ENCODE data around the gene VPS37B.
A peak's percentile ranks its signal among the peaks of the same experiment; 100 is the strongest.
"Not testable (repeated sequence)": the region's sequence is repeated elsewhere in the genome, so short reads cannot be mapped to it uniquely, and the experiment has no call there.

The VPS37B gene

DNA sequence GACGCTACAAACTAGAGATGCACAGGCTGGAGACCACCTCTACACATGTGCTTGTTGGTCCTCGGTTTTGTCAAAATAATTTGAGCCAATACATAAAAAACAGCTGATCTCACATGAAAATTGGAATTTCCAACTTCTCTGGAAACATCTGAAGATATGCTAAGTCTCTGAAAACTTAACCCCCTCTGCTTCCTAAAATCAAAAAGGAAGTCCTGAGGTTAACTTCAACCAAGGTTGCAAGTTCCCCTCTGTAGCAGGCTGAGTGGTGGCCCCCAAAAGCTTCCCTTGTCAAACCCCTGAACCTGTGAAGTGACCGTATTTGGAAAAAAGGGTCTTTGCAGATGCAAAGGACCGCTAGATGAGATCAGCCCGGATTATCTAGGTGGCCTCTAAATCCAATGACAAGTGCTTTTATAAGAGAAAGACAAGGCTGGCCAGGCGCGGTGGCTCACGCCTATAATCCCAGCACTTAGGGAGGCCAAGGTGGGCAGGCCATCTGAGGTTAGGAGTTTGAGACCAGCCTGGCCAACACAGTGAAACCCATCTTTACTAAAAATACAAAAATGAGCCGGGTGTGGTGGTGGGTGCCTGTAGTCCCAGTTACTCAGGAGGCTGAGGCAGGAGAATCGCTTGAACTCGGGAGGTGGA, 32.0 kb upstream of the VPS37B start:
- no peak overlapping the region for H3K4me3 ChIP-seq (ENCODE audit: low read length)
- no peak for TF ChIP-seq ZNF274 (IDR thresholded peaks at IDR 0.05; ENCODE audit: low read depth, low read length)

DNA sequence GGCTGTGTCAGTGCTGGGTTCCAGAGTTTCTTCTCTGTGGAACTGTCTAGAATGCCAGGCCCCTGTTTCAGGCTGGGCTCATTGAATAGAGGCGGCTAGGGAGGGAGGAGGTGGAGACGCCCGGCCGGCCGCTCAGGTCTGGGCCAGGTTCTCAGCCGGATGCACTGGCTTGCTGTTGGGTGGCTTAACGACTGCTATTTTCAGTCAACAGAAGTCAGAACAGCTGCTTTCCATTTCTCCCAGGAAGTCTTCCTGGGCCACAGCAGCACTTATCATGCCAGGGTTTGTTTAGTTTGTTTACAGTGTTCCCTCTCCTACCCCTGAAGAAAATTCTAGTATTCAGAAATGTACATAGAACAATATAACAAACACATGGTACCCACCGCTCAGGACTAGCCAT, 26.0 kb upstream of the VPS37B start:
- TF ChIP-seq ZNF274 (IDR thresholded peaks at IDR 0.05; ENCODE audit: low read depth, low read length) = no peak
- H3K4me3 ChIP-seq (ENCODE audit: low read length) = no peak overlapping the region

DNA sequence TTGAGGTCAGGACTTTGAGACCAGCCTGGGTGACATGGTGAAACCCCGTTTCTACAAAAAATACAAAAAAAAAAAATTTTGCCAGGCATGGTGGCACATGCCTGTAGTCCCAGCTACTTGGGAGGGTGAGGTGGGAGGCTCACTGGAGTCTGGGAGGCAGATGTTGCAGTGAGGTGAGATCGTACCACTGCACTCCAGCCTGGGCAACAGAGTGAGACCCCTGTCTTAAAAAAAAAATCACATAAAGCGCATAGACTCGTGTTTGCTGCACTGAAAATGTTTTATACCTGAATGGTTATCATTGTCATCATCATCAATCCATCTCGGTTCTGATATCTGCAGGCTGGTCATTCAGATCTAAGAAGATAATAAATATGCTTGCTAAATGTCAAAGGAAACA, 24.8 kb upstream of the VPS37B start:
- no peak for TF ChIP-seq ZNF274 (IDR thresholded peaks at IDR 0.05; ENCODE audit: low read depth, low read length)
- H3K4me3 ChIP-seq (ENCODE audit: low read length) = no peak overlapping the region

DNA sequence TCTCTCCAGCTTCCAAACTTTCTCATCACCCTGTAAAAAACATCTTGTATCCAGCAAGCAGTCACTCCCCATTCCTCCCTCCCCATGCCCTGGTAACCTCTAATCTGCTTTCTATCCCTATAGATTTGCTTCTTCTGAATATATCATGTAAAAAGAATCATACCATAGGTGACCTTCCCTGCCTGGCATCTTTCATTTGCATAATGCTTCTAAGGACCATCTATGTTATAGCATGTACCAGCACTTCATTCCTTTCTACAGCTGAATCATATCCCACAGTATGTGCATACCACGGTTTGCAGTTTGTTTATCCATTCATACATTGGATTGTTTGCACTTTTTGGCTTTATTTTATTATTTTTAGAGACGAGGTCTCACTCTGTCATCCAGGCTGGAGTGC, 22.9 kb upstream of the VPS37B start:
- no peak overlapping the region for H3K4me3 ChIP-seq (ENCODE audit: low read length)
- TF ChIP-seq ZNF274 (IDR thresholded peaks at IDR 0.05; ENCODE audit: low read depth, low read length) = no peak

DNA sequence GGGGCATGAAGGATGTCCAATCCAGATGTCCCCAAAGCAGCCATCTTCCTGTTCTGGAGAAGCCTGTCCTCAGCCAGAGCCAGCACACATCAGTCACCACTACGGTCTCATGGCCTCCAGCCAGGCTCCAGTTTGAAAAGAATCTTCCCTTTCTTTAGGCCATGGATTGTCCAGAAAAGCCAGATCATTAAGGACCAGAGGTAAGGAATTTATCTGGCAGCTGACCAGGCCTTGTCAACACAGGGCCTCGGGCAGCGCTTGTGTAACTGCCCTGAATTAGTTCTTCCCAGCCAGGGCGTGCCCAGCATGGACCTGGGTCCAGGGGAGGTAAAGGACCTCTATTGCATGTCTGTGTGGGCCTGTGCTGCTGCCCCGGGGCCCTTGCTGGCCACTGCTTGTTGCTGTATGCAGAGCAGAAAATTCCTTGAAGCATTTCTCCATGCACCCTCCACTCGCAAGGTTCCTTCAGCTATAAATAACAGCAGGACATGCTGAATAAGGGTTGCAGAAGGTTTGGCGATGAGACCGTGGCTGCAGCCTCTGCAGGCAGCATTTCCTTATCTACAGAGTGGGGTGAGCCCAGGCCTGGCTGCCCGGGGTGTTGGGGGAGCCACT, 21.7 kb upstream of the VPS37B start:
- no peak overlapping the region for H3K4me3 ChIP-seq (ENCODE audit: low read length)
- no peak for TF ChIP-seq ZNF274 (IDR thresholded peaks at IDR 0.05; ENCODE audit: low read depth, low read length)

DNA sequence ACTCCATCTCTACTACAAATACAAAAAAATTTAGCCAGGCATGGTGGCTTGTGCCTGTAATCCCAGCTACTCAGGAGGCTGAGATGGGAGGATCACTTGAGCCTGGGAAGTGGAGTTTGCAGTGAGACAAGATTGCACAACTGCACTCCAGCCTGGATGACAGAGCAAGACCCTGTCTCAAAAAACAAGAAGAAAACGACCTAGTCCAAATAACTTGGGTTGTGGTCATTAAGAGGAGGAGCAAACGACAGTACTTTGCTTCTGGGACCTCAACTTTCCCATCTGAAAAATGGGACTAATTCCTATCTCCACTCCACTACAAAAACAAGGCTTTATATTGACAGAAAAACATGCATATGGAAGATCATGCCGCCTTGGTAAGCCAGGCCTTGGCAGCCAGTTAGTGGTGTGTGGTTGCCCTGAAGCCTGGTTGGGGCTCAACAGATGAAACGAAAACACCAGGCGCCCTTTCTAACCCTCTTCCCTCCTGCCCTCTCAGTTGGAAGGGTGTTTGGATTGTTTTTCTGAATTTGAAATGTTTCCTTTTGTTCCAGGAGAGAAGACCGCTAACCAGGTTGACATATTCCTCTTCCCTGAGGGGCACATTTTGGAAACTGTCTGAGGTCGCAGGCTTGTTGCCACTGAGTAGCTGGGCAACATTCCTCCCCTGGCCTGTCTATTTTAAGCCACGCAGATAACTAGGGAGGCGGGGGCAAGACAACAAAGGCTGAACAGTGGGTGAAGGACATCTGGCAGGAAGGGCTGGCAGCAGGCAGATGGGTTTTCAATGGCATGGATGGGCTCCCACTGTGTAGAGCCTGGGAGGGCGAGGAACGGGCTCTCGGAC, 13.7 kb upstream of the VPS37B start:
- no peak for TF ChIP-seq ZNF274 (IDR thresholded peaks at IDR 0.05; ENCODE audit: low read depth, low read length)
- H3K4me3 ChIP-seq (ENCODE audit: low read length) = no peak overlapping the region

DNA sequence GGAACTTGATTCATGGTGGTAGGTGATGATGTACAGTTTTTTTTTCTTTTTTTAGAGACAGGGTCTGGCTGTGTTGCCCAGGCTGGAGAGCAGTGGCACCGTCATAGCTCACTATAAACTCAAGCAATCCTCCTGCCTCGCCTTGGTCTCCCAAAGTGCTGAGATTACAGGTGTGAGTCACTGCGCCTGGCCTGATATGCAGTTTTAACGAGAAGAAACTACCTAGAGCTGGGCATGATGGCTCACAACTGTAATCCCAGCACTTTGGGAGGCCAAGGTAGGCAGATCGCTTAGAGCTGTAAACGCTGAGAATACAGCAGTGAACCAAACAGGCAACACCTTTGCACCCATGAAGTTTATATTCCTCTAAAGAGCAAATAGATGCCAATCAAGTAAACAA, 13.0 kb upstream of the VPS37B start:
- no peak for TF ChIP-seq ZNF274 (IDR thresholded peaks at IDR 0.05; ENCODE audit: low read depth, low read length)
- H3K4me3 ChIP-seq (ENCODE audit: low read length) = no peak overlapping the region

DNA sequence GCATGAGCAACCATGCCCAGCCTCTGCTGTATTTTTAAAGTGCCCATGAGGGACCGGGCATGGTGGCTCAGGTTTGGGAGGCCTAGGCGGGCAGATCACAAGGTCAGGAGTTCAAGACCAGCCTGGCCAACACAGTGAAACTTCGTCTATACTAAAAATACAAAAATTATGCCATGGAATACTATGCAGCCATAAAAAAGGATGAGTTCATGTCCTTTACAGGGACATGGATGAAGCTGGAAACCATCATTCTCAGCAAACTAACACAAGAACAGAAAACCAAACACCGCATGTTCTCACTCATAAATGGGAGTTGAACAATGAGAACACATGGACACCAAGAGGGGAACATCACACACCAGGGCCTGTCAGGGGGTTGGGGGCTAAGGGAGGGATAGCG, 9.3 kb upstream of the VPS37B start:
- H3K4me3 ChIP-seq (ENCODE audit: low read length) = not testable (repeated sequence)

DNA sequence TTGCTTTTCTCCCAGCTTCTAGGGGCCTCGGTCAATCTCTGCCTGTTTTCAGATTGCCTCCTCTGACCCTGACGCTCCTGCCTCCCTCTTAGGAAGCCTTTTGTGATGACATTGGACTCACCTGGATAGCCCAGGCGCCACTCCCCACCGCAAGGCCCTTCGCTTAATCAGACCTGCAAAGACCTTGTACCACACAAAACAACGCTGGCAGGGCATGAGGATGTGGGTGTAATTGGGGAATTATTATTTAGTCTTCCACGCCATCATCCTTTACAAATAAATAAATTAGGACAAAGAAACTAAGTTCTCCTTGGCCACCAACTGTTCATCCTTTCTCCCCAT, 7.7 kb upstream of the VPS37B start:
- no peak for TF ChIP-seq ZNF274 (IDR thresholded peaks at IDR 0.05; ENCODE audit: low read depth, low read length)
- H3K4me3 ChIP-seq (ENCODE audit: low read length) = no peak overlapping the region

DNA sequence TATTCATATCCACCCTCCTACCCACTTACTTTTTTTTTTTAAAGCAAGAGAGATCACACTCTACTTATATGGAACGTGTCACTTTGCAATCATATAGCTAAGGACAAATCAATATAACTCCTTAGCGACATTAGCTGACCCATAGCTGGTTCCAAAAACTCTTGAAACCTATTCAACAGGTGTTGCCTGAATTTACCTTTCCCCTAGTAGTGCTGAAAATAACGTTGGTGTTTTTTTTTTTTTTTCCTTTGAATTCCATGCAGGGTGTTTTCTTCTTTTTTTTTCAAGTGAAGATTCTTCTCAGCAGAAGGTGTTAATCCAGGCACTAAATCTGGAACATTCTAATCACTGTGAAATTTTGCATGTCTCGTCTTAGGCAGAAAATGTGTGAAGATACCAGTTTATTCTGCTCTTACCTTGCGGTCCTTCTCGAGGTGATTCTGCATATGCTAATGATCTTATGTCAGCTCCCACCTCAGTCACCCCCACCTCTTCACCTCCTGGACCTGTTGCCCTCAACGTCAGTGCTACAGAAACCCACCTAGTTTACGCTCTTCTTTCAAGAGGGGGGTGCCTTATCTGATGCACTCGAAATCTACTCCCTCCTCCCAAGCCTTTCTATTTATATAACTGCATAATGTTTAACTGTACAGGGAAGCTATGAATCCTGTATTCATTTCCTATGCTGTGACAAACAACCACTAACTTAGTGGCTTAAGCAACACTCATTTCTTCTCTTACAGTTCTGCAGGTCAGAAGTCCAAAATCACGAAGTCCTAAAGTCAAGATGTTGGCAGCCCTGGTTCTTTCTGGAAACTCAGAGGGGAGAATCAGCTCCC, 7.1 kb upstream of the VPS37B start:
- TF ChIP-seq ZNF274 (IDR thresholded peaks at IDR 0.05; ENCODE audit: low read depth, low read length) = no peak
- no peak overlapping the region for H3K4me3 ChIP-seq (ENCODE audit: low read length)

DNA sequence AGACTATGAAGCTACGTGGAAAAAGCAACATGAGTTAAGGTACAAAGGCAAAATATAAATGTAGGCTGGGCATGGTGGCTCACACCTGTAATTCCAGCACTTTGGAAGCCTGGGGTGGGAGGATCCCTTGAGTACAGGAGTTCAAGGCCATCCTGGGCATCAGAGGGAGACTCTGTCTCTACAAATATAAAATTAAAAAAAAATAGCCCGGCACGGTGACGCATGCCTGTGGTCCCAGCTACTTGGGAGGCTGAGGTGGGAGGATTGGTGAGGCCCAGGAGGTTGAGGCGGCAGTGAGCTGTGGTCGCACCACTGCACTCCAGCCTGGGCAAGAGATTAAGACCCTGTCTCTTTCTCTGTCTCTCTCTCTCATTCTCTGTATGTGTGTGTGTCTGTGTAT, 4.0 kb upstream of the VPS37B start:
- TF ChIP-seq ZNF274 (IDR thresholded peaks at IDR 0.05; ENCODE audit: low read depth, low read length) = no peak
- H3K4me3 ChIP-seq (ENCODE audit: low read length) = no peak overlapping the region

DNA sequence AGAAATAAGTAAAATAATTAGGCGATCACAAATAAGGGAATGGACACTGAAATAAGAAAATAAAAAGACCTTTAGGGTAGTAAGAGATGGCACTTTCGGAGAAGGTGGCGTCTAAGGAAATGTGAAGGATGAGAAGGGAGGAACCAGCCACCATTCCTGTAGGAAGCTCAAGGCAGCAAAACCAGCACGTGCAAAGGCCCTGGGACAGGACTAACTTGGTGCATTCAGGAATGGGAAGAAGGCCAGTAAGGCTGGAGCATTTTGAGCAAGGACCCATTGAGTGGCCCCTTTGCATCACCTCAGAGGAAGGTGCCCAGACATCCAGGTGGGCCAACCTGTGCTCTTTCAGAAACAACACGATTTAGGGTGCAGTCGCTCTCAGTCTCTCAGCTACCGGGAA, 738 bp upstream of the VPS37B start:
- no peak for TF ChIP-seq ZNF274 (IDR thresholded peaks at IDR 0.05; ENCODE audit: low read depth, low read length)
- H3K4me3 ChIP-seq (ENCODE audit: low read length) = no peak overlapping the region

DNA sequence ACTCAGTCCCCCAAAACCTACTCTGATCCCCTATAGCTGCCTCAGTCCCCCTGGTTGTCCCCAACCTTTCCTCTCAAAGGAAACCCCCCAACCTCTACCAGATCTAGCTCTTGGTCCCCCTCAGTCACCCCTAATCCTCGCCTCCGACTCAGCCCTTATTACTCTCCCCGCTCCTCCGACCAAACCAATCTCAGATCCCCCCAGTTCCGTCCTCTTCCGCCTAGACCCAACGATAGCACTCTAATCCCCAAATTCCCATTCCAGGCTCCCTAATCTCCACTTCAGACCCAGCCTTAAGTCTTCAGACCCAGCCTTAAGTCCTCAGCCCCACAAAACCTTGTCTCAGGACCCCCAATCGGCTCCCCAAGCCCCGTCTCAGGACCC, 612 bp downstream of the VPS37B start:
- TF ChIP-seq ZNF274 (IDR thresholded peaks at IDR 0.05; ENCODE audit: low read depth, low read length) = no peak
- H3K4me3 ChIP-seq (ENCODE audit: low read length) = peak overlapping the region; percentile 85

Measured in GM08714 (cell line).